AG09319 (cell line): ENCODE measurements around the gene KRT37.
A peak's percentile ranks its signal among the peaks of the same experiment; 100 is the strongest.

Experiments
- DNase-seq: peaks from one replicate; pipeline ENCODE4 v3.0.0-alpha.2; 2010; ENCODE audit warnings: low read depth; ENCODE audit errors: extremely low read depth
- TF ChIP-seq, protein P1 (sequence below): IDR thresholded peaks from 2 replicates; pipeline ENCODE4 v1.5.1; 2011; ENCODE audit warnings: low read depth, mild to moderate bottlenecking, inconsistent platforms, low read length, moderate library complexity

KRT37 gene

DNA sequence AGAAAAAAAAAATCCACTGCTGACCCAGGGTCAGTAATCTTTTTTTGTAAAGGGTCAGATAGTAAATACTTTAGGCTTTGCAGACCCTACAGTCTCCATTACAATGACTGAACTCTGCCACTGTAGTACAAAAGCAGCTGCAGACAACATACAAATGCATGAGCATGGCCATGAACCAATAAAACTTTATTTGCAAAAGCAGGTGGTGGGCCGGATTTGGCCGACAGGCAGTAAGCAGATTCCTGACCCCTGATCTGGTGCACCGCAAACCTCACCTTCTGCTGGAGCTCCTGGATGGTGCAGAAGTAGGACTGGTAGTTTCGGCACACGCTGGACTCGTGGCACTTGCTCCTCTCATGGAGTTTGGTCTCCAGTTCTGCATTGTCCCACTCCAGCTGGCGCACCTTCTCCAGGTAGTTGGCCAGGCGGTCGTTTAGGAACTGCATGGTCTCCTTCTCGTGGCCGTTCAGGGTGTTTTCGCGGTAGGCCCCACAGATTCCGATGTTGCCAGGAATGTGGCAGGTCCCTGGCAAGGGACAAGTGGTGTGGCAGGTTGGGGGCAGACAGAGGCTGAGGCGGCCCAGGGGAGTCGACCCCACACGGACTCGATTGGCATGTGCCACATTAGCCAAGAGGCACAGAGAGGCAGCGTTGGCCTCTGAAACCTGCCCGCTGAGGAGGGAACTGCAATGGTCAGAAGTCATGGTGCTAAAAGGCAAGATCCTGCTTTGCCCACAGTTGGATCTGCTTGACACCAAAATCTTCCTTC is 13.1 kb downstream of the KRT37 start:
- TF ChIP-seq, protein P1, sequence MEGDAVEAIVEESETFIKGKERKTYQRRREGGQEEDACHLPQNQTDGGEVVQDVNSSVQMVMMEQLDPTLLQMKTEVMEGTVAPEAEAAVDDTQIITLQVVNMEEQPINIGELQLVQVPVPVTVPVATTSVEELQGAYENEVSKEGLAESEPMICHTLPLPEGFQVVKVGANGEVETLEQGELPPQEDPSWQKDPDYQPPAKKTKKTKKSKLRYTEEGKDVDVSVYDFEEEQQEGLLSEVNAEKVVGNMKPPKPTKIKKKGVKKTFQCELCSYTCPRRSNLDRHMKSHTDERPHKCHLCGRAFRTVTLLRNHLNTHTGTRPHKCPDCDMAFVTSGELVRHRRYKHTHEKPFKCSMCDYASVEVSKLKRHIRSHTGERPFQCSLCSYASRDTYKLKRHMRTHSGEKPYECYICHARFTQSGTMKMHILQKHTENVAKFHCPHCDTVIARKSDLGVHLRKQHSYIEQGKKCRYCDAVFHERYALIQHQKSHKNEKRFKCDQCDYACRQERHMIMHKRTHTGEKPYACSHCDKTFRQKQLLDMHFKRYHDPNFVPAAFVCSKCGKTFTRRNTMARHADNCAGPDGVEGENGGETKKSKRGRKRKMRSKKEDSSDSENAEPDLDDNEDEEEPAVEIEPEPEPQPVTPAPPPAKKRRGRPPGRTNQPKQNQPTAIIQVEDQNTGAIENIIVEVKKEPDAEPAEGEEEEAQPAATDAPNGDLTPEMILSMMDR: no peak
- DNase-seq: no peak

DNA sequence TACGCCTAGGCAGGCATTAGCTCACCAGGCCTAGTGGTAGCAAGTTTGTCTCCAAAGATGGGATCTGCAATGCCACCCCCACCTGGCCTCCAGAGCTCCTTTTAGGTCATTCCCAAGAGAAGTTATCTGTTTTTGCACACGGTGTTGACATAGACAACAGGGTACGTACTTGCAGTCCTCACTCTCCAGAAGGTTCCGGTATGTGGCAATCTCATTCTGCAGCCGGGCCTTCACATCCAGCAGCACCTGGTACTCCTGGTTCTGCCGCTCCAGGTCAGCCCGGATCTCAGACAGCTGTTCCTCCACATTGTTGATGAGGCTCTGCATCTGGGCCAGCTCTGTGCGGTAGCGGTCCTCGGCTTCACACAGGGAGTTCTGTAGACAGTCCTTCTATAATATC is 17.2 kb downstream of the KRT37 start:
- TF ChIP-seq, protein P1: no peak
- no peak for DNase-seq

DNA sequence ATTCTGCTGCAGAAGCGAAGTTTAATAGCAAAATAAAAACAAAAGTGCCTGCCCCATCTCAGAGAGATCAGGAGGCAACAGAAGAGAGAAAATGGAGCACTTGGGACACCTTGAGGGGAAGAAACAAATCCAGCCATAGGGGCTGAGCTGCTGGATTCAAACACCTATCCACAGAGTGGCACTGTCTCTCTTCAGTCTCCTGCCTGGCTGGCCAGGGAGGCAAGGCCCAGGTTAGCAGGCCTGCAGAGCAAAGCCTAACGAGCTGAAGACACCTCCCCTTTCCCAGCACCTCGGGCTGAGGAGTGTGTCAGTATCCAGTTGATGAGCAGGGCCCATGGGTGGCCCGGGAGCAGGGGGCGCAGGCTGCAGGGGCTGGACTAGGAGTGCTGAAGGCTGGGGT is 18.2 kb downstream of the KRT37 start:
- DNase-seq: no peak
- TF ChIP-seq, protein P1: no peak; the same call in 1 of the 2 replicates

DNA sequence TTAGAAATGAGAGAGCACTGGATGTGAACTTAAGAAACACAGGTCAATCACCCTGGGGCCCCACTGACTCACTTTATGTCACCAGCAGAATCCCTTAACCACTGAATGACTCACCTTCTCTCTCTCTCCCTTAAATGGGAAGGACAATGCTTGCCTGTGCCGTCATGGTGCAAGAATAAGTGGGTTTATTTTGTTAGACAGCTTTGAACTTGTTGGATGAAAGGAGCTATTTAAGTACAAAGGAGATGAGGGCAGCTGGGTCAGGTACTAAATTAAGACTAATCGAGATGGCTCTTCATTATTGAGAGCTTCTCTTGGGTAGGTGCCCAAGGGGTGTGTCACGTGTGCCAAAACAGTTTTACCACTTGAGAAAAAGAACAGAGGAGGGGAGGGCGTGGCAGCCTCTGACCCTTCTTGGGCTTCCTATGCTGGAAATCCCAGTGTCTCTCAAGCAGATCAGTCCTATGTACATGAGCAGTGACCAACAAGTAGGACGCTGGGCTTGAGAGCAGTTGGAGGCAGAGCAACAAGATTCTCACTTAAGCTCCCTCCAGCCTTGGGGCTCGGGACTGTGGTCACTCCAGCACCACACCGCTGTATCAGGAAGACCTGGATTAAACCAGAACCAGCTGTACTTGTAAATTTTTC is 20.2 kb downstream of the KRT37 start:
- DNase-seq: peak; percentile 83
- TF ChIP-seq, protein P1: no peak

DNA sequence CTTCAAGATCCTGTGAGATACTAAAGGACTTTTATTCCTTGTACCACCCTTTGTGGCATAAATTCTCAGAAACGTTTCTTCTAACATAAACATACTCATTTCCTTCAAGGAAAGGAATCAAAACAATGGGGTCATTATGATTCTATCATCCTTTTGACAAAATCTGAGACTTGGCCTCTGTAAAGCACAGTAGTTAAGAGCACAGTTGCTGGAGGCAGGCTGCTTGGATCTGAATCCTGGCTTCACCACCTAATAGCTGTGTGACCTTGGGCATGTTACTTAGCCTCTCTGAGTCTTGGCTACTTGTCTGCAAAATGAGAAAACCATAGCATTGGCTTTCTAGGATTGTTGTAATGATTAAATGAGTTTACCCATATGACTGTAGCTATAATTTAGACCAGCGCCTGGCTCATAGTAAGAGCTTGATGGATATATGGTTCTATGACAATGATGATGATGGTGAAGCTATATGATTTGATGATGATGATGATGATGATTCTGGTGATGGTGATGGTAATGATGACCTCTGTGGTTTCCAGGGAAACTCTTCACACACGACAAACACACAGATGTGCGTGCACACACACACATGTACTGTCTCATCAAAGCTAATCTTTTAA is 20.9 kb downstream of the KRT37 start:
- TF ChIP-seq, protein P1: no peak
- no peak for DNase-seq

DNA sequence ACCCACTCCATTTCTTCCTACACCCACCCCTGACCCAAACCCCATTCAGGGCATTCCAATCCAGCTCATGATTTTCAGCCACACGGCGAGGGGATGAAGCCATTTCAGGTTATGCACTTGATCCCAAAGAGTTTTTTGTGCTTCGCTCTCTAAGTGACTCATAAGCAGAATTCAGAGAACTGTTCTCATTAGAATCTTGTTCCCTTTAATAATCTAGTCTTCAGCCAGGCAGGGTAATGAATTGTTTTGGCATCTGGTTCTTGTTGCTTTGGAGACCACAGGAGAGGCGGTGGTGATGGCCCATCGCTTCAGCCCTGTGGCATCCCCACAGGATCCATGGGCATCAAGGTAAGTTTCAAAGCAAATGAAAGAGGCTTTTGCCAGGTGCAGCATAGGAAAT is 22.2 kb downstream of the KRT37 start:
- no peak for DNase-seq
- TF ChIP-seq, protein P1: no peak

DNA sequence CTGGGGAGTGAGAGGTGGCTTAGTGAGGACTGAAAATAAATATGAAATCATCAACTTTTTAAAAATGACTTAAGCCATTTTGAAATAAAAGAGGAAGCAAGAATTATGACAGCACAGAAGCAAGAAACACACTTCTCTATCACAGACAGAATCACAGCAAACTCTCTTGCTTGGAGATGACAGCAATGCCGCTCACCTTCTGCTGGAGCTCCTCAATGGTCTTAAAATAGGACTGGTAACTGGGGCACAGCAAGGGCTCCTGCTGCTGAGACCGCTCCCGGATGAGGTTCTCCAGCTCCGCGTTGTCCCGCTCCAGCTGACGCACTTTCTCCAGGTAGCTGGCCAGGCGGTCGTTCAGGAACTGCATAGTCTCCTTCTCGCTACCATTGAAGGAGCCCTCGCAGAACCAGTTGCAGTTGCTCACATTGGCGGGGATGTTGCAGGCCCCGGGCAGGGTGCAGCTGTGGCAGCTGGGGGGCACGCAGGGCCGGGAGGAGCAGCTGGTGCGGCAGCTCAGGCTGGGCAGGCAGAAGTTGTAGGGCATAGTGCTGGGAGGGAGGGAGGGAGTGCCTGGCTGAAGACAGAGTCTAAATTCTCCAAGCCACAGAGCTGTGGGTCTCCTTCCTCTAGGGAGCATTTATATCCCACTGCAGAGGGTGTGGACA is 27.3 kb downstream of the KRT37 start, which contains the start of gene KRT31:
KRT31 (minus strand) TSS at position 613 of the 665 bp plus-strand sequence; CDS start at position 544, 69 bp downstream.
- TF ChIP-seq, protein P1: no peak

More for the DNA sequence above, 27.3 kb downstream of the KRT37 start, which contains the start of gene KRT31:
- DNase-seq: no peak
